AG09309 (cell line): ENCODE data around the gene HSPA14.

Experiments
- DNase-seq: peaks from one replicate; pipeline ENCODE4 v3.0.0-alpha.2; 2010; ENCODE audit warnings: low read depth
- H3K4me3 ChIP-seq: 2 replicates; pipeline ENCODE4 v1.5.1; 2011; ENCODE audit warnings: mild to moderate bottlenecking, low read depth, low read length, moderate library complexity; ENCODE audit not compliant: control insufficient read depth
- TF ChIP-seq, protein P1 (sequence below): IDR thresholded peaks from 2 replicates; pipeline ENCODE4 v1.5.1; 2011; ENCODE audit warnings: mild to moderate bottlenecking, low read depth, low read length, inconsistent platforms; ENCODE audit not compliant: insufficient read depth, control insufficient read depth; ENCODE audit errors: missing control alignments

The HSPA14 gene

DNA sequence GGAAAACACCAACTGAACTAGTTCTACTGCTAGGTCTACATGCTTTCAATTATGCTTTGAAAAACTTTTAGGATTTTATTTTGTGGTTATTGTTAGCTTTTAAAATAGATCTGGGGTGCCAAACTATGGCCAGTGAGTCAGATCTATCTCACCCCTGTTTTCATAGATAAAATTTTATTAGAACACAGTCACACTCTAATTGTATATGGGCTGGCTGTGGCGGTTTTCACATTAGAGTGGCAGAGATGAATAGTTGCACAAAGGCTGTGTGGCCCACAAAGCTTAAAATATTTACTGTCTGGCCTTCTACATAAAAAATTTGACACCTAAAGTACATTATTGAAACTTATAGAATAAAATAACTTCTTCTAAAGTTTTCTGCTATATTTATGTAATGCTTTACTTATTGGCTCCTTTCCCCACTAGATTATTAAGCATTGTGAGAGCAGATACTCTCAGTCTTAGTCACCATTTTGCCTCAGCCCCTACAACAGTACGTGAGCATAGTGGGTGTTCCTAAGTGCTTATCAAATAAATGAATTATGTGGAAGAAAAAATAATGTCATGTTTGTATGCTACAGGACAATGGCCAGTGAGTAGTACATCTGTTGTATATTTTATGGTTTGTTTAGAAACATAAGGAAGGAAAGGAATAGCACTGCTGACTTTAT lies 35.1 kb downstream of the HSPA14 start:
- no peak overlapping the region for H3K4me3 ChIP-seq
- TF ChIP-seq, protein P1, sequence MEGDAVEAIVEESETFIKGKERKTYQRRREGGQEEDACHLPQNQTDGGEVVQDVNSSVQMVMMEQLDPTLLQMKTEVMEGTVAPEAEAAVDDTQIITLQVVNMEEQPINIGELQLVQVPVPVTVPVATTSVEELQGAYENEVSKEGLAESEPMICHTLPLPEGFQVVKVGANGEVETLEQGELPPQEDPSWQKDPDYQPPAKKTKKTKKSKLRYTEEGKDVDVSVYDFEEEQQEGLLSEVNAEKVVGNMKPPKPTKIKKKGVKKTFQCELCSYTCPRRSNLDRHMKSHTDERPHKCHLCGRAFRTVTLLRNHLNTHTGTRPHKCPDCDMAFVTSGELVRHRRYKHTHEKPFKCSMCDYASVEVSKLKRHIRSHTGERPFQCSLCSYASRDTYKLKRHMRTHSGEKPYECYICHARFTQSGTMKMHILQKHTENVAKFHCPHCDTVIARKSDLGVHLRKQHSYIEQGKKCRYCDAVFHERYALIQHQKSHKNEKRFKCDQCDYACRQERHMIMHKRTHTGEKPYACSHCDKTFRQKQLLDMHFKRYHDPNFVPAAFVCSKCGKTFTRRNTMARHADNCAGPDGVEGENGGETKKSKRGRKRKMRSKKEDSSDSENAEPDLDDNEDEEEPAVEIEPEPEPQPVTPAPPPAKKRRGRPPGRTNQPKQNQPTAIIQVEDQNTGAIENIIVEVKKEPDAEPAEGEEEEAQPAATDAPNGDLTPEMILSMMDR = no peak
- no peak for DNase-seq

DNA sequence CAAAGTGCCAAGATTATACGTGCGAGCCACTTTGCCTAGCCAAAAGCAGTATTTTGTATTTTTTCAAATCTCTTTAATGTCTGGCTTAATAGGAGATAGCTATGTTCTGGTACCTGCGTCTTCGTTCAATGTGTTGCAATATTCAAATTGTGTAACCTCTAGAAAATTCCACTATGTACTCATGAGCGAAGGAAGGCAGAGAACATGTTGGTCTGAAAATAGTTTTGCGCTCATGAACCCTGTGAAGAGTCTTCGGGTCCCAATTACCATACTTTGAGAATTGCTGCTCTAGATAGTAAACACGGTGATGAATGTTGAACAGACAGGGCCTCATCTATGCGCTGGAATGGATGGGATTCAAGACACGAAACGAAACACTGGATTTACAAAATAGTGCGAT lies 37.8 kb downstream of the HSPA14 start:
- no peak overlapping the region for H3K4me3 ChIP-seq
- DNase-seq = no peak
- TF ChIP-seq, protein P1 = no peak

DNA sequence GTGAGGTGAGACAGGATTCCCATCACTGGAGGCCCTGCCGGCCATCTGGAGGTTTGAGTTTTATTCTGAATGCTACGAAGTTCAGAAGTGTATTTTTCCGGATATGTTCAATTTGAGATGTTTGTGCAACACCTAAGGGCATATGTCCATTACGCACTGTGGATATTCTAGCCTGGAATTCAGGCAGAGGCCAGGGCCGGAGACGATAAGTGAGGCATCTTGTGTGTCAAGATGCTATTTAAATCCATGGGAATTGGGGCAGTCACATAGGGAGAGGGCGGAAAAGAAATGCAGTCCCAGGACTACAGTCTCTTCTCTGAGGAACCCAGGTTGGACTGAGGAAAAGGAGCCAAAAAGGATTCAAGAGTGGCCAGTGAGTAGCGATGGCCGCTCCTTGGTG lies 38.7 kb downstream of the HSPA14 start:
- TF ChIP-seq, protein P1 = no peak
- DNase-seq = no peak
- no peak overlapping the region for H3K4me3 ChIP-seq

DNA sequence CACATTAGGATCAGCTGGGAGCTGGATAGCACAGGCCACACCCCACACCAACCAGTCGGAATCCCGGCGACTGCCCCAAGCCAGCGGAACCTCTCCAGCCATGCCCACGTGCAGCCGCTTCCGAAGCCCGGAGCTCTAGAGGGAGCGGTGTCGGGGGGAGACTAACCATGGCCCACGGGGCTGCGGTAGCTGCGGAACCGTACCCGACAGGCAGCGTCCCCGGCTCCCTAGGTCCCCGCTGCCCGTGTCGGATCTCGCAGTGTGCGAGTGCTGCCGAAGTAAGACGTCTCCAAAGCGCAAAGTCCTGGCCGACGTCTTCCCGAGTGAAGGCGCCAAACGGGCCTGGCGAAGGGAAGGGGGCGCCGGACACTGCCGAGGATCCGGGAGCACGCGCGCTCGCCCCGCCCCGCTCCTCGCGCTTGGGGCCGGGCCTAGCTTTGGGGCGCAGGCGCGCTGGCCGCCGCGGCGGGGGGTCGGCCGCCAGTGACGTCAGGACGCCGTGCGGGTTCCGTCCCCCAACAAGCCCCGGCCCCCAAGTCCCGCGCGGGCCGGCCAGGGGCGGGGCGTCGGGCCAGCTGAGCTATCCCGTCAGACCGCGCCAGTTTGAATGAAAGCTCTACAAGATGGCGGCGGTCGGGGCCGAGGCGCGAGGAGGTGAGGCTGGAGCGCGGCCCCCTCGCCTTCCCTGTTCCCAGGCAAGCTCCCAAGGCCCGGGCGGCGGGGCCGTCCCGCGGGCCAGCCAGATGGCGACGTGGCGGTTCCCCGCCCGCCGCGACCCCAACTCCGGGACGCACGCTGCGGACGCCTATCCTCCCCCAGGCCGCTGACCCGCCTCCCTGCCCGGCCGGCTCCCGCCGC lies 40.4 kb downstream of the HSPA14 start, which contains the start of gene SUV39H2:
Gene SUV39H2 (plus strand): TSS at position 601 of the 858 bp plus-strand sequence. CDS start 23 bp downstream, at position 624.
- TF ChIP-seq, protein P1 = no peak
- peak; percentile 72 for DNase-seq
- peak within 1 kb of the TSS; percentile 98 for H3K4me3 ChIP-seq

DNA sequence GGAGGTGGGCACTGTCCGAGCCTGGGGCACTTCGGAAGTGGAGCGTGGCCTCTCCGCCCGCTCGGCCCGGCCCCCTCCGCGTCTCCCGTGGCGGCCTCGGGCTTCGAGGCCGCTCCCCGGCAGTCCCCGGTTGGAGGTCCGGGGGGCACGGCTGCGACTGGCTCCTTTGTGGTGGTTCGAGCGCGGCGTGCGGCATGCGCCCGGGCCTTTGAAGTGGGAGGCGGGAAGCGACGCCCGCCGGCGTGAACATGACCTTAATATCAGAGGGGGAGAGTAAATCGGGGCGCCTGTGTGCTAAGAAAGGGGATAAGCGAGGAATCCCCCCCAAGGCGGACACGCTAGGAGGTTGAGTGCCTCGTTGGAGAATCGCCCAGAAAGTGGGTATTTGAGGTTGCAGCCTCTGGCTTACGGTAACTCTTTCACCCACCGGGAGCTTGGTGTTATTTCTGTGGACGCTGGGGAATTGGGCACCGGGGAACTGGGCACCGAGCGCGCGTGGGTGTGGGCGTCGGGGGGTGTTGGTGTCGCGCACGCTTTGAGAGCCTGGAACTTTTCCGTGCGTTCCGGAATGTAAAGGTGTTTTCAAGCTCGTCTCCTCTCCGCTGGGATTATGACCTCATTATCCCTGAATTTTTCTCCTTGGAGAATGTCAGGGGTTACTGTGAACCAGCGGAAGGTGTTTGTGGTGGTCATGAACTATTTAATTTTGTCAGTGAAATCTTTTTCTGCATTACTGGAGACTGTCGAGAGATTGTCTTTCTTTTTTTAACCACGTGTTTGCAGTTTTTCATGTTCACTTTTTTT lies 41.2 kb downstream of the HSPA14 start:
- TF ChIP-seq, protein P1 = no peak
- peak overlapping the region; percentile 91 for H3K4me3 ChIP-seq
- DNase-seq = no peak

DNA sequence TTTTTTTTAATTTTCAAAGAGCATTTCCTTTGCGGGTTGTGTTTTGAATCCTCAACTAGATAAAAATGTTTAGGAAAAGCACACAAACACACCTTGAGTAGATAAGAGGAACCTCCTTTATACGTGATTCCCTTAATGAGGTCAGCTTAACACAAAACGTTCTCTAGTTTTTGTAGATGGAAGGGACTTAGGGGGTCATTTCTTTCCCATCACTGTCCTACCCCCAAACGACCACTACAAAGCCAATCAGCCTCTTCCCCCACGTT lies 41.8 kb downstream of the HSPA14 start:
- no peak for DNase-seq
- peak overlapping the region; percentile 91 for H3K4me3 ChIP-seq
- TF ChIP-seq, protein P1 = no peak
